Endothelial cell of umbilical vein (primary cell): ENCODE data around the gene SGMS2. TPM values are rescaled to one million over a fixed set of nuclear protein-coding genes. Genes with fewer than 3 reads are reported as not detected.

Source experiments
- BruUV-seq: library from RNA; stranded (reverse); fragments of 400-500 nt; replicated peaks from 2 replicates; lab custom pipeline; 2021; lab: Mats Ljungman, UMichigan
- CTCF ChIA-PET: fragments of 300-600, 350-600 bp; sonication (Branson Sonifier 250); formaldehyde crosslinking; loops from one replicate; lab custom pipeline; 2021; ENCODE audit warnings: antibody characterized with exemption, inconsistent platforms; lab: Charles Lee
- POLR2A ChIA-PET: fragments of 300-600, 350-600 bp; sonication (Branson Sonifier 250); formaldehyde crosslinking; loops from one replicate; lab custom pipeline; 2021; ENCODE audit warnings: antibody characterized with exemption, inconsistent platforms; lab: Charles Lee
- DNase-seq: peaks from one replicate; pipeline ENCODE4 v3.0.0-alpha.2; 2011; ENCODE audit warnings: low read depth, low spot score
- FAIRE-seq: peaks from 2 replicates; lab custom pipeline; 2011; peaks lifted over from hg19 to GRCh38; lab: Jason Lieb, UNC
- H2AFZ ChIP-seq: 2 replicates; pipeline ENCODE4 v1.6.0; 2012; ENCODE audit warnings: low read depth, low read length, control low read depth, inconsistent platforms
- H3K27ac ChIP-seq: 2 replicates; pipeline ENCODE4 v1.5.1; 2011; ENCODE audit warnings: low read depth, mild to moderate bottlenecking, control low read depth, low read length, moderate library complexity; ENCODE audit not compliant: insufficient read depth
- H3K27me3 ChIP-seq, 2 experiments: 2 replicates each; pipeline versions ENCODE4 v1.6.0 to v1.6.1; 2011; ENCODE audit warnings: low read length in 2 of 2, mixed read lengths in 1 of 2; ENCODE audit not compliant: control insufficient read depth in 2 of 2, insufficient read depth in 2 of 2
- H3K36me3 ChIP-seq, 2 experiments: 2 replicates in 1 of 2; 3 replicates in 1 of 2; pipeline ENCODE4 v1.5.1; 2011; ENCODE audit warnings: low read length in 2 of 2, mild to moderate bottlenecking in 1 of 2, moderate library complexity in 1 of 2; ENCODE audit not compliant: control insufficient read depth in 2 of 2, insufficient read depth in 2 of 2; ENCODE audit errors: extremely low read depth in 1 of 2
- H3K4me1 ChIP-seq: 3 replicates; pipeline ENCODE4 v1.5.1; 2011; ENCODE audit warnings: mild to moderate bottlenecking, low read length; ENCODE audit not compliant: control insufficient read depth, insufficient read depth; ENCODE audit errors: extremely low read depth
- H3K4me2 ChIP-seq: 2 replicates; pipeline ENCODE4 v1.6.1; 2011; ENCODE audit warnings: low read length, control low read depth, mixed read lengths; ENCODE audit not compliant: insufficient read depth
- H3K4me3 ChIP-seq, 3 experiments: fragments of 200-600 bp in 1 of 3; sonication (generic), shearing (Covaris generic) in 1 of 3; replicated peaks in 1 of 3; 2 replicates each; pipeline ENCODE4 v1.5.1; 2011 to 2016; ENCODE audit warnings: control low read depth in 3 of 3, low read length in 3 of 3, mild to moderate bottlenecking in 2 of 3, inconsistent platforms in 1 of 3, low read depth in 1 of 3, moderate library complexity in 1 of 3; ENCODE audit not compliant: insufficient read depth in 1 of 3
- H3K79me2 ChIP-seq: 2 replicates; pipeline ENCODE4 v1.6.0; 2012; ENCODE audit warnings: low read length, inconsistent platforms; ENCODE audit not compliant: control insufficient read depth, insufficient read depth
- H3K9ac ChIP-seq: replicated peaks from 2 replicates; pipeline ENCODE3; 2011; ENCODE audit warnings: low read length, control low read depth; ENCODE audit not compliant: insufficient read depth; ENCODE audit errors: extremely low read depth
- H3K9me1 ChIP-seq: replicated peaks from 3 replicates; pipeline ENCODE4 v1.6.0; 2011; ENCODE audit warnings: mild to moderate bottlenecking, low read length; ENCODE audit not compliant: control insufficient read depth, insufficient read depth; ENCODE audit errors: extremely low read depth
- H3K9me3 ChIP-seq: replicated peaks from 2 replicates; pipeline ENCODE4 v1.5.1; 2012; ENCODE audit warnings: low read length, inconsistent platforms; ENCODE audit not compliant: control insufficient read depth, insufficient read depth
- H4K20me1 ChIP-seq: replicated peaks from 2 replicates; pipeline ENCODE3; 2011; ENCODE audit warnings: mild to moderate bottlenecking, low read length; ENCODE audit not compliant: control insufficient read depth, insufficient read depth; ENCODE audit errors: extremely low read depth
- CTCF ChIP-seq, 2 donors: IDR thresholded peaks; 1 replicate in 1 of 2; 2 replicates in 1 of 2; pipeline ENCODE4 v1.5.1; 2011; ENCODE audit warnings: low read length in 2 of 2, mild to moderate bottlenecking in 2 of 2, moderate library complexity in 2 of 2, control low read depth in 1 of 2, inconsistent platforms in 1 of 2, low read depth in 1 of 2; ENCODE audit not compliant: insufficient read depth in 1 of 2; ENCODE audit errors: extremely low read depth in 1 of 2
- EZH2 ChIP-seq: IDR thresholded peaks from 2 replicates; pipeline ENCODE4 v1.6.1; 2012; ENCODE audit warnings: borderline replicate concordance, low read depth, mild to moderate bottlenecking, moderate library complexity, low read length, inconsistent platforms; ENCODE audit not compliant: severe bottlenecking
- FOS ChIP-seq: IDR thresholded peaks from 2 replicates; pipeline ENCODE4 v1.6.1; 2011; ENCODE audit warnings: mild to moderate bottlenecking, low read length, moderate library complexity, borderline replicate concordance; ENCODE audit not compliant: insufficient read depth
- GATA2 ChIP-seq: IDR thresholded peaks from 2 replicates; pipeline ENCODE4 v1.7.0; 2011; ENCODE audit warnings: low read depth, mild to moderate bottlenecking, moderate library complexity, mixed read lengths, low read length; ENCODE audit not compliant: insufficient read length, insufficient read depth
- JUN ChIP-seq: IDR thresholded peaks from 2 replicates; pipeline ENCODE4 v1.6.1; 2011; ENCODE audit warnings: borderline replicate concordance, low read depth; ENCODE audit not compliant: insufficient read length, insufficient read depth
- MAX ChIP-seq: IDR thresholded peaks from 2 replicates; pipeline ENCODE4 v1.6.1; 2011; ENCODE audit not compliant: insufficient read depth, insufficient read length
- MYC ChIP-seq: IDR thresholded peaks from one replicate; pipeline ENCODE4 v1.6.1; 2011; ENCODE audit warnings: mild to moderate bottlenecking, low read depth, low read length
- POLR2A ChIP-seq: IDR thresholded peaks from 2 replicates; pipeline ENCODE4 v1.6.1; 2012; ENCODE audit warnings: low read depth, mild to moderate bottlenecking, control low read depth, low read length
- POLR2AphosphoS5 ChIP-seq: IDR thresholded peaks from 2 replicates; pipeline ENCODE4 v1.6.1; 2012; ENCODE audit warnings: low read depth, mild to moderate bottlenecking, control low read depth, low read length, moderate library complexity; ENCODE audit not compliant: insufficient read depth
- dilution Hi-C: fragments of 300-500 bp; cut with MboI; formaldehyde crosslinking; loops from one replicate; pipeline ENCODE4 v1.15.0; 2019; ENCODE audit warnings: low sequenced_read_pairs; ENCODE audit not compliant: extremely low pct_ligation_motif_present
- intact Hi-C: fragments of 100-400 bp; cut with micrococcal nuclease; formaldehyde crosslinking; loops from one replicate; pipeline ENCODE4 v1.10.0; 2022
- polyA plus RNA-seq, 4 experiments: library from polyadenylated mRNA; depleted of rRNA in 3 of 4; stranded (reverse) in 3 of 4; unstranded in 1 of 4; fragments of >200 nt; gene quantifications; 2 replicates each; pipeline versions ENCODE4 v1.2.1 to v1.2.3, GENCODE V29; 2011 to 2012; ENCODE audit warnings: missing spikeins in 1 of 4
- total RNA-seq: library from RNA; stranded (reverse); gene quantifications from 2 replicates; pipeline ENCODE4 v1.2.3, GENCODE V29; 2021

SGMS2 gene
- total and polyA plus RNA-seq, 2 donors (not counting 3 experiments of a cell fraction or from before 2014, with no cell fraction given): 33.0 to 33.2 TPM

GRCh38 chr4:107896646-107897045, 71.9 kb downstream of the SGMS2 start:
- no peak for TF ChIP-seq EZH2
- no peak for TF ChIP-seq JUN
- no peak for TF ChIP-seq POLR2AphosphoS5
- no peak for TF ChIP-seq GATA2
- no peak for TF ChIP-seq FOS
- TF ChIP-seq MAX: no peak
- no peak for TF ChIP-seq CTCF (IDR thresholded peaks at IDR 0.05; ENCODE audit: extremely low read depth in 1 of 2, insufficient read depth in 1 of 2, low read depth in 1 of 2, low read length in 2 of 2)
- no peak for TF ChIP-seq POLR2A
- TF ChIP-seq MYC: no peak
- dilution Hi-C loops: no loop called here
- H3K79me2 ChIP-seq: peaks cover 15% of the 10 kb centered on the region
- POLR2A ChIA-PET: no interaction called here
- H3K27me3 ChIP-seq: no peaks in the 10 kb centered on the region
- H3K9me1 ChIP-seq: no peaks in the 10 kb centered on the region
- H3K27ac ChIP-seq: peak overlapping the region; percentile 99
- intact Hi-C loops: loop anchor here (1.0 to 10.0 kb wide), 4 partner anchors 25 to 772 kb away; partner anchors contain the start of gene SGMS2
- no peak for FAIRE-seq
- H2AFZ ChIP-seq: peak overlapping the region; percentile 44
- H3K4me1 ChIP-seq: peaks cover 34% of the 10 kb centered on the region
- CTCF ChIA-PET: interaction anchor here (0.8 to 2.8 kb wide), 10 partner anchors 8 to 177 kb away, joined by 3 to 11 read pairs (median 4); partner anchors contain the start of gene PAPSS1
- TSS peak; percentile 94 for BruUV-seq
- H3K9ac ChIP-seq: peak overlapping the region; percentile 88
- H3K4me2 ChIP-seq: peak overlapping the region; percentile 99
- H3K4me3 ChIP-seq: peak overlapping the region in 2 of 3 experiments; percentile 15 to 59
- H3K36me3 ChIP-seq: no peaks in the 10 kb centered on the region
- no peaks in the 10 kb centered on the region for H4K20me1 ChIP-seq
- no peak for DNase-seq
- no peaks in the 10 kb centered on the region for H3K9me3 ChIP-seq
